Ureter (tissue), 1 donor: ENCODE data around the gene FAM171A2. TPM values are rescaled to one million over a fixed set of nuclear protein-coding genes. Genes with fewer than 3 reads are reported as not detected.
"Not testable (repeated sequence)": the region's sequence is repeated elsewhere in the genome, so short reads cannot be mapped to it uniquely, and the experiment has no call there.

ENCODE experiments used
- DNase-seq: peaks from one replicate; pipeline ENCODE4 v3.0.0-alpha.2; 2020; ENCODE audit warnings: low spot score
- total RNA-seq: library from RNA; stranded (reverse); gene quantifications from one replicate; pipeline ENCODE4 v1.2.4, GENCODE V29; 2023
- donor health status: DM: yes; HTN: yes; CAD: no.

FAM171A2 gene
- total RNA-seq: 0.78 TPM

DNA sequence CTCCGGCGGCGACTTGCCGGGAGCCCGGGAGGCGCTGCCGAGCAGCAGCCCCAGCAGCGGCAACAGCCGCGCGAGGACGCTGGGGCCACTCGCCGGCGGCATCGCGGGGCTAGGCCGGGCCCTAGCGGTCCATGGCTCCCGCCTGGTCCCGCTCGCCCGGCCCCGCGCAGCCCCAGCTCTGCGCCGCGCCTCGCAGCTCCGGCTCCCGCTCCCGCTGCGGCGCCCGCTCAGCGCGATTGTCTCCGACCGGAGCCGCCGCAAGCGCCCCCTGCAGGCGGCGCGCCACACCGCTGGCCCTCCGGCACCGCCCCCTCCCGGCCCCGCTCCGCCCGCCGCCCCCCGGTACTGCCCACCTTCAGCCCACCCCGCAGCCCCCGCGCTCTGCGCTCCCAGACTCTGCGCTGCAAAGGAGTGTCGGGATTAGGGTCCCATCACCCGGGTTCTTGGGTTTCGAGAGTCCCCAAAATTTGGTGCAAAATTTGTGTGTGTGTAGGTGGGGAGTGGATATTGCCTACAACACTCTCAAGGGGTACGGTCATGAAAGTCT is at the start of gene FAM171A2:
TSS of gene FAM171A2 (minus strand) at position 241 of the 547 bp plus-strand sequence. CDS start at position 102, 139 bp downstream.
- DNase-seq: no peak

- no peak for DNase-seq
Observed at GRCh38 chr17:44409309-44410028, 45.8 kb upstream of the FAM171A2 start.

GRCh38 chr17:44408786-44409185 is 45.1 kb upstream of the FAM171A2 start:
- no peak for DNase-seq

DNA sequence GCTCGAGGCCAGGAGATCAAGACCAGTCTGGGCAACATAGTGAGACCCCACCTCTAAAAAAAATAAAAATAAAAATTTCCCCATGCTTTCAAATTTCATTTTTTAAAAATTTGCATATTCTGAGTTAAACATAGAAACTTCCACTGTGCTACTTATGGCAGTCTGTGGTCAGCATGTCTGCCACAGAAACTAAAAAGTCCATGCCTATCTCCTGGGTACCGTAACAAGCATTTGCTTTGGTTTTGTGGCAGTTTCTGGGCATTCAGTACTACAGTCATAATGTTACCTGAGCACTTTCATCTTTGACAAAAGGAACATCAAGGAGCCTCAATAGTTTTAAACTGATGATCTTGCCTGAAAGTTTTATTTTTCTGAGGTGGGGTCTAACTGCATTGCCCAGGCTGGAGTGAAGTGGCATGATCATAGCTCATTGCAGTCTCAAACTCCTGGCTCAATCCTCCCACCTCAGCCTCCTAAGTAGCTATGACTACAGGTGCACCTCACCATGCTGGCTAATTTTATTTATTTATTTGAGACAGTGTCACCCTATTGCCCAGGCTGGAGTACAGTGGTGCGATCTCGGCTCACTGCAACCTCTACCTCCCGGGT is 39.0 kb upstream of the FAM171A2 start:
- DNase-seq: no peak

DNA sequence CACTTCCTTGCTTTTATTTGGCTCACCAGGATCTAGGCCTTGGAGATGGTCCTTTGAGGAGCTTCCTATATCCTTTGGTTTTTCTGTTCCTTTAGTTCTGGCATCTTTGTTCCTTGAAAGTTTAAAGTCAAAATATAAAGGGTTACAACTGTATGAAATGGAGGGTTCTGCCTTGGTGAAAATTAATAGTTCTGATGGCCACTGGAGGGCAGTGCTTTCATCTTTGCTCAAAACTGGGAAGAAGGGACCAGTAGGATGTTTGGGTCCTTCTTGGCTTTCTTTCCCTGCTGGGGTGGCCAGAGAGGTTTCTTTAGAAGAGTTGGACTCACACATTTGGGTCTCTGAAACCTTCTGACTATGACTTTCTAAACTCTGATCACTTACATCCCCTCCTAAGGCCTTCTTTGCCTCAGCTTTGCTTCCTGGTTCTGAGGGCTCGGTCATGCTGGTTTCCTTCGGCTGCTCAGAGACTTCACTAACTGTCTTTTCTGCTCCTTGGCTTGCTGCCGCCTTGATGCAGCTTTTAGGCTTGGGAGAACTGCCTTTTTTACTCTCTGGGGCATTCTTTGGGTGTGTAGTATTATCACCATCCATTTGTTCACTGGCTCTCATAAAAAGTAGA is 36.7 kb upstream of the FAM171A2 start:
- DNase-seq: no peak

GRCh38 chr17:44398692-44399691 is 35.3 kb upstream of the FAM171A2 start:
- DNase-seq: no peak

DNA sequence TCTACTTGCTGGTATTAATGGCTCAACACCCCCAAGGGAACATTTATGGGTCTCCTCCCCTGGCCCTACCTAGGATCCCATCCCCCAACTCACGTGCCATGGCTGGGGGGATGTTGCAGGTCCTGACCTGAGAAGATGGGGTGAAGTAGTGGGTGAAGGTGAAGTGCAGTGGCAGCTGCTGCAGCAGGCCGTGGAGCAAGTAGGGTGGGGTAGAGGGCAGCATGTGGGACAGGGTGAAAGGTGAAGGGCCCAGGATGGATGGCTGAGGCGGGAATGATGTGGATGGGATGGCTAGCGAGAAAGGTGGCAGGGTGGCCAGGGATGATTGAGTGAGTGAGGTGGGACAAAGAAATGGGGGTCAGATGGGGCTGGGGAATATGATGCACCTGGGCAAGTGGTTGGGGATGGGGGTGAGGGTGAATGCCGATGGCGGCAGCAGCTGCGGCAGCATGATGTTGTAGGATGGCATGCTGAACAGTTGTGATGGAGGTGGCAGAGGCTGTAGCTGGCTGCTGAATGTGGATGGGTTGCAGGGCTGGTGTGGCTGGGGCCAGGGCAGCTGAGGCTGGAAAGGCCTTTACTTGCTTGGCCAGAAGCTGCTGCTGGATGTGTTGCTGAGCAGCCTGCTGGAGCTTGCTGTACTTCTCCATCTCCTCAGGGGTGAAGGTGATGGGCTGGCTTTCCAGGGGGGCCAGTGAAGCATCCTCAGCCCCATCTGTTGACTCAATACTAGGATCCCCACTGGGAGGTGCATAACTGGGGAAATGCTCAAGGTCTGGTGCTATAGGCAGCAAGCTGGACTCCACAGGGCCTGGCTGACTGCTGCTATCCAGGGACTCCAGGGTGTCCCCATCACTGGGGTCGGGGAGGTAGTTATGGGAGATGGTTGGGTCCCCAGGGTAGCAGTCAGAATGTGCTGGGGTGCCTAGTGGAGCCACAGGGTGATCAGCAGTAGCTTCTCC is 34.1 kb upstream of the FAM171A2 start:
- no peak for DNase-seq

GRCh38 chr17:44396946-44397345 is 33.3 kb upstream of the FAM171A2 start:
- DNase-seq: no peak

GRCh38 chr17:44394833-44395232 is 31.2 kb upstream of the FAM171A2 start:
- DNase-seq: no peak

- DNase-seq: not testable (repeated sequence)
Observed at GRCh38 chr17:44394112-44394511, 30.5 kb upstream of the FAM171A2 start.

- no peak for DNase-seq
Observed at GRCh38 chr17:44390250-44390870, 26.7 kb upstream of the FAM171A2 start.

- DNase-seq: no peak
Observed at GRCh38 chr17:44389723-44390202, 26.1 kb upstream of the FAM171A2 start.

- no peak for DNase-seq
Observed at GRCh38 chr17:44389281-44389680, 25.6 kb upstream of the FAM171A2 start, which contains the start of gene ITGA2B. Gene ITGA2B, minus strand, starts transcription at chr17:44389649. Its CDS starts 176 bp downstream, at chr17:44389473.

DNA sequence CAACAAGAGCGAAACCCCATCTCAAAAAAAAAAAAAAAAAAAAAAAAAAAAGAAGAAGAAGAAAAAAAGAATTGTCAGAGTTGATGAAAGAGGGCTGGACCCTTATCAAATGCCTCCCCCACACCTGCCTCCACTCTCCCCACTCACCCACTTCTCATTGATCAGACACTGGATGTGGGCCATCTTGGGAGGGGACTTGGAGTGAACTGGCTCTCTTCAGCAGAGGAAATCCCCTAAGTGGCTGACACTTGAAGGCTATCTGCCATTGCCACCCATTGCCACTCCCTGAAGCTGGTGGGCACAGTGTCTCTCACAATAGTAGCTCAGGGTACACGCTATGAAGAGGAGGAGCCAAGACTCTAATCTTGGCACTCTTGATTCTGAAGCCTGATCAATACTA is 24.2 kb upstream of the FAM171A2 start:
- DNase-seq: no peak

DNA sequence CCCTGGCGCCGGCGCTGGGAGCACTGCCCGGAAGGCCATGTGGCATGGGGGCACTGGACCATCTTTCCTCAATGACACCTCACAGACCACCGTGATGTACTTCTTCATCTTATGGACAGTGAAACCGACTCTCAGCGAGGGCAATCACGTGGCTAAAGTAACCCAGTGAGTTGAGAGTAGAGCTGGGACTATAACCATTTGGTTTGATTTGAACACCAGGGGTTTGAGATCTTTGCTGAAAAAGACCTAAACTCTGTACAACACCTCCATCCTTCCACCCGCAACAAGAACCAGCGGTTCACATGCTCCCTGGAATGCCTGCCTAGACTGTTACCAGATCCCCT is 22.5 kb upstream of the FAM171A2 start:
- DNase-seq: no peak

GRCh38 chr17:44385287-44386181 is 21.9 kb upstream of the FAM171A2 start:
- peak; percentile 79 for DNase-seq

- no peak for DNase-seq
Observed at GRCh38 chr17:44384823-44385286, 21.2 kb upstream of the FAM171A2 start.

DNA sequence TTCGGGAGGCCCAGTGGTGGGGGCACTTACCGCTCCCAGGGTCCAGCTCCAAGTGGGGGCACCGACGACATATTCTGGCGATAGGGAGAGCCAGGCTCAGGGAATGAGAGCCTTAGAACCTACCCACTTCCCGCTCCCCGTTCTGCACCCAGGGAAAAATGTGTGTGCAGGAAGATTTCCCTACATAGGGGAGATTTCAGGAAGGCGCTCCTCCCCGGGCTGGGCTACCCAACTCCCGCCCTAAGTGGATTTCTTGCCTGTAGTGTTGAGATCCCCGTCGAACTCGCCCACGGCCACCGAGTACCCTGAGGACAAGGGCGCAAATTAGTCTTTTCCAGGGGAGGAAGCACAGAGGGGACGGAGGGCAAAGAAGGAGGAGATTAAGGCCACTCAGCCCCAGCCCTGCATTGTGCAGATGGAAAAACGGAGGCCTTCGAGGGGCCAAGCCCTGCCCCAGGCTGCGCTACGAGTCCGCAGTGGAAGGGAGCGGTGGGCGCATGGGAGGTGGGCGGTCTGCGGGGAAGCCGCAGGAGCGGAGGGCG is 20.7 kb upstream of the FAM171A2 start:
- DNase-seq: no peak
